Measurements from ENCODE around the gene TRIOBP.
"Not testable (repeated sequence)": the region's sequence is repeated elsewhere in the genome, so short reads cannot be mapped to it uniquely, and the experiment has no call there.

TRIOBP gene

DNA sequence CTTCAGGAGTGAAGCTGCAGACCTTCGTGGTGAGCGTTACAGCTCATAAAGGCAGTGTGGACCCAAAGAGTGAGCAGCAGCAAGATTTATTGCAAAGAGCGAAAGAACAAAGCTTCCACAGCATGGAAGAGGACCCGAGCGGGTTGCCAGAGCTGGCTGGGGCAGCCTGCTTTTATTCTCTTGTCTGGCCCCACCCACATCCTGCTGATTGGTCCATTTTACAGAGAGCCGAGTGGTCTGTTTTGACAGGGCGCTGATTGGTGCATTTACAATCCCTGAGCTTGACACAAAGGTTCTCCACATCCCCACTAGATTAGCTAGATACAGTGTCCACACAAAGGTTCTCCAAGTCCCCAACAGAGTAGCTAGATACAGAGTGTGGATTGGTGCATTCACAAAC lies 20.4 kb downstream of the TRIOBP start:
- not testable (repeated sequence) for H3K18ac ChIP-seq (ENCODE audit: low read length); H3K4me1 ChIP-seq (ENCODE audit: control insufficient read depth in 1 of 2, insufficient read depth in 2 of 2, low read length in 2 of 2); DNase-seq; H2BK120ac ChIP-seq (ENCODE audit: insufficient read depth, low read length, poor library complexity); H3K4me2 ChIP-seq (ENCODE audit: low read length); H2BK5ac ChIP-seq (ENCODE audit: low read depth, low read length, poor library complexity); H4K12ac ChIP-seq (ENCODE audit: low read depth, low read length); H4K91ac ChIP-seq (ENCODE audit: low read depth, low read length); H3K27me3 ChIP-seq (ENCODE audit: insufficient read depth, low read length); H3K9ac ChIP-seq (ENCODE audit: low read length); H3K14ac ChIP-seq (ENCODE audit: low read length); H4K8ac ChIP-seq (ENCODE audit: low read depth, low read length); H2AFZ ChIP-seq (ENCODE audit: insufficient read depth, low read length, poor library complexity); H3K4me3 ChIP-seq (ENCODE audit: low read depth, low read length); H2BK12ac ChIP-seq (ENCODE audit: low read length); H3K36me3 ChIP-seq (ENCODE audit: control insufficient read depth in 1 of 2, insufficient read depth in 2 of 2, low read length in 2 of 2); H2AK5ac ChIP-seq (ENCODE audit: low read length); H3K4ac ChIP-seq (ENCODE audit: low read depth, low read length); H3K79me1 ChIP-seq (ENCODE audit: low read length); H3K23ac ChIP-seq (ENCODE audit: low read length); H3K79me2 ChIP-seq (ENCODE audit: control insufficient read depth, insufficient read depth, low read length, poor library complexity); H3K9me3 ChIP-seq (ENCODE audit: insufficient read depth, low read depth, low read length); H3K27ac ChIP-seq (ENCODE audit: low read depth, low read length)
- WGBS (ENCODE audit: extremely low coverage, insufficient coverage, insufficient read length): no CpG with 5 or more reads among the region's 7 CpGs

DNA sequence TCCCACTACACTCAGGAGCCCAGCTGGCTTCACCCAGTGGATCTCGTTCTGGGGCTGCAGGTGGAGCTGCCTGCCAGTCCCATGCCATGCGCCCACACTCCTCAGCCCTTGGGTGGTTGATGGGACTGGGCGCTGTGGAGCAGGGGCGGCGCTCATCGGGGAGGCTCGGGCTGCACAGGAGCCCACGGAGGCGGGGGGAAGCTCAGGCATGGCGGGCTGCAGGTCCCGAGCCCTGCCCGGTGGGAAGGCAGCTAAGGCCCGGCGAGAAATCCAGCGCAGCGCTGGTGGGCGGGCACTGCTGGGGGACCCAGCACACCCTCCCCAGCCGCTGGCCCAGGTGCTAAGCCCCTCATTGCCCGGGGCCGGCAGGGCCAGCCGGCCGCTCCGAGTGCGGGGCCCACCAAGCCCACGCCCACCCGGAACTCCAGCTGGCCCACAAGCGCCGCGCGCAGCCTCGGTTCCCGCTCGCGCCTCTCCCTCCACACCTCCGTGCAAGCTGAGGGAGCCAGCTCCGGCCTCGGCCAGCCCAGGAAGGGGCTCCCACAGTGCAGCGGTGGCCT lies 21.0 kb downstream of the TRIOBP start:
- not testable (repeated sequence) for H3K4me3 ChIP-seq (ENCODE audit: low read depth, low read length); H3K27ac ChIP-seq (ENCODE audit: low read depth, low read length); H2BK120ac ChIP-seq (ENCODE audit: insufficient read depth, low read length, poor library complexity); DNase-seq; H2AK5ac ChIP-seq (ENCODE audit: low read length); H3K79me2 ChIP-seq (ENCODE audit: control insufficient read depth, insufficient read depth, low read length, poor library complexity); H4K8ac ChIP-seq (ENCODE audit: low read depth, low read length); H3K27me3 ChIP-seq (ENCODE audit: insufficient read depth, low read length); H3K9me3 ChIP-seq (ENCODE audit: insufficient read depth, low read depth, low read length); H3K4ac ChIP-seq (ENCODE audit: low read depth, low read length); H3K4me1 ChIP-seq (ENCODE audit: control insufficient read depth in 1 of 2, insufficient read depth in 2 of 2, low read length in 2 of 2); H3K23ac ChIP-seq (ENCODE audit: low read length); H3K36me3 ChIP-seq (ENCODE audit: control insufficient read depth in 1 of 2, insufficient read depth in 2 of 2, low read length in 2 of 2); H2AFZ ChIP-seq (ENCODE audit: insufficient read depth, low read length, poor library complexity); H2BK5ac ChIP-seq (ENCODE audit: low read depth, low read length, poor library complexity); H2BK12ac ChIP-seq (ENCODE audit: low read length); H3K18ac ChIP-seq (ENCODE audit: low read length); H3K9ac ChIP-seq (ENCODE audit: low read length); H4K12ac ChIP-seq (ENCODE audit: low read depth, low read length); H4K91ac ChIP-seq (ENCODE audit: low read depth, low read length); H3K4me2 ChIP-seq (ENCODE audit: low read length); H3K14ac ChIP-seq (ENCODE audit: low read length); H3K79me1 ChIP-seq (ENCODE audit: low read length)
- no CpG with 5 or more reads among the region's 38 CpGs for WGBS (ENCODE audit: extremely low coverage, insufficient coverage, insufficient read length)

DNA sequence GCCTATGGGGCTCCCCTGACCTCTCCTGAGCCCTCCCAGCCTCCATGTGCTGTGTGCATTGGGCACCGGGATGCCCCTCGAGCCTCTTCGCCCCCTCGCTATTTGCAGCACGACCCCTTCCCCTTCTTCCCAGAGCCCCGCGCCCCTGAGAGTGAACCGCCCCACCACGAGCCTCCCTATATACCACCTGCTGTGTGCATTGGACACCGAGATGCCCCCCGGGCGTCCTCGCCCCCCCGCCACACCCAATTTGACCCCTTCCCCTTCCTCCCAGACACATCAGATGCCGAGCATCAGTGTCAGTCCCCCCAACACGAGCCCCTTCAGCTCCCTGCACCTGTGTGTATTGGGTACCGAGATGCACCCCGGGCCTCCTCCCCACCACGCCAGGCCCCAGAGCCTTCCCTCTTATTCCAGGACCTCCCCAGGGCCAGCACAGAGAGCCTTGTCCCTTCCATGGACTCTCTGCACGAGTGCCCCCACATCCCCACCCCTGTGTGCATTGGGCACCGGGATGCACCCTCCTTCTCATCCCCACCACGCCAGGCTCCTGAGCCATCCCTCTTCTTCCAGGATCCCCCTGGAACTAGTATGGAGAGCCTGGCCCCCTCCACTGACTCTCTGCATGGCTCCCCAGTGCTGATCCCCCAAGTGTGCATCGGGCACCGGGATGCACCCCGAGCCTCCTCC lies 28.8 kb downstream of the TRIOBP start:
- Histone ChIP-seq H2BK120ac (ENCODE audit: insufficient read depth, low read length, poor library complexity) (no peak overlapping the region), H3K4ac (ENCODE audit: low read depth, low read length) (no peak overlapping the region), H3K4me3 (ENCODE audit: low read depth, low read length) (no peak overlapping the region), H3K9me3 (ENCODE audit: insufficient read depth, low read depth, low read length) (peaks cover 4% of the 10 kb centered on the region), H3K36me3 (ENCODE audit: control insufficient read depth in 1 of 2, insufficient read depth in 2 of 2, low read length in 2 of 2) (no peaks in the 10 kb centered on the region), H2BK5ac (ENCODE audit: low read depth, low read length, poor library complexity) (no peak overlapping the region), H2AK5ac (ENCODE audit: low read length) (no peak overlapping the region), H4K8ac (ENCODE audit: low read depth, low read length) (no peak overlapping the region), H4K12ac (ENCODE audit: low read depth, low read length) (no peak overlapping the region), H2AFZ (ENCODE audit: insufficient read depth, low read length, poor library complexity) (no peak overlapping the region), H3K14ac (ENCODE audit: low read length) (no peak overlapping the region), H3K27ac (ENCODE audit: low read depth, low read length) (no peak overlapping the region), H3K18ac (ENCODE audit: low read length) (no peak overlapping the region), H3K4me2 (ENCODE audit: low read length) (no peak overlapping the region), H3K23ac (ENCODE audit: low read length) (no peak overlapping the region), H3K79me1 (ENCODE audit: low read length) (no peaks in the 10 kb centered on the region), H3K27me3 (ENCODE audit: insufficient read depth, low read length) (no peaks in the 10 kb centered on the region), H3K79me2 (ENCODE audit: control insufficient read depth, insufficient read depth, low read length, poor library complexity) (no peaks in the 10 kb centered on the region), H4K91ac (ENCODE audit: low read depth, low read length) (no peak overlapping the region), H2BK12ac (ENCODE audit: low read length) (no peak overlapping the region), H3K9ac (ENCODE audit: low read length) (no peak overlapping the region), H3K4me1 (ENCODE audit: control insufficient read depth in 1 of 2, insufficient read depth in 2 of 2, low read length in 2 of 2) (no peaks in the 10 kb centered on the region)
- no CpG with 5 or more reads among the region's 25 CpGs for WGBS (ENCODE audit: extremely low coverage, insufficient coverage, insufficient read length)
- no peak for DNase-seq

DNA sequence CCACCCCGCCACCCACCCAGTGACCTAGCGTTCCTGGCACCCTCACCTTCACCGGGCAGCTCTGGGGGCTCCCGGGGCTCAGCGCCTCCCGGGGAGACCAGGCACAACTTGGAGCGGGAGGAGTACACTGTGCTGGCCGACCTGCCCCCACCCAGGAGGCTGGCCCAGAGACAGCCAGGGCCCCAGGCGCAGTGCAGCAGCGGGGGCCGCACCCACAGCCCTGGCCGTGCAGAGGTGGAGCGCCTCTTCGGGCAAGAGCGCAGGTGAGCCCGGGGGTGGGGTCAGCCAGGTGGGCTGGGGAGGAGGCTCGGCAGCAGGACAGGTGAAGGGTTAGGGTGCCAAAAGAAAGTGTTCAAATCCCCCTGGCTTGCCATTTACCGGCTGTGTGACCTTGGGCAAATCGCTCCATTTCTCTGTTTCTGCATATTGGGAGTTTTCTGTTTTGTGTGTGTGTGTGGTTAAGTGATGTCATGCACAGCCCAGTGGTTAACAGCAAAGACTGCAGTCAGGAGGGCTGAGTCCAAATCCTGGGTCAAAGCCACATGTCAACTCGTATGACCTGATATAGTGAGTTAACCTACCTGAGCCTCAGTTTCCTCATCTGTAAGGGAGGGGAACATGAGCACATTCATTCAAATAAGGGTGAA lies 29.5 kb downstream of the TRIOBP start:
- Histone ChIP-seq H3K4me1 (ENCODE audit: control insufficient read depth in 1 of 2, insufficient read depth in 2 of 2, low read length in 2 of 2) (no peaks in the 10 kb centered on the region), H4K91ac (ENCODE audit: low read depth, low read length) (no peak overlapping the region), H3K9me3 (ENCODE audit: insufficient read depth, low read depth, low read length) (peaks cover 4% of the 10 kb centered on the region), H3K23ac (ENCODE audit: low read length) (no peak overlapping the region), H2AK5ac (ENCODE audit: low read length) (no peak overlapping the region), H4K12ac (ENCODE audit: low read depth, low read length) (no peak overlapping the region), H3K9ac (ENCODE audit: low read length) (no peak overlapping the region), H2BK5ac (ENCODE audit: low read depth, low read length, poor library complexity) (no peak overlapping the region), H3K79me2 (ENCODE audit: control insufficient read depth, insufficient read depth, low read length, poor library complexity) (no peaks in the 10 kb centered on the region), H3K4ac (ENCODE audit: low read depth, low read length) (no peak overlapping the region), H3K4me2 (ENCODE audit: low read length) (no peak overlapping the region), H3K79me1 (ENCODE audit: low read length) (no peaks in the 10 kb centered on the region), H3K27ac (ENCODE audit: low read depth, low read length) (no peak overlapping the region), H3K36me3 (ENCODE audit: control insufficient read depth in 1 of 2, insufficient read depth in 2 of 2, low read length in 2 of 2) (no peaks in the 10 kb centered on the region), H3K18ac (ENCODE audit: low read length) (no peak overlapping the region), H3K27me3 (ENCODE audit: insufficient read depth, low read length) (no peaks in the 10 kb centered on the region), H2BK12ac (ENCODE audit: low read length) (no peak overlapping the region), H4K8ac (ENCODE audit: low read depth, low read length) (no peak overlapping the region), H3K4me3 (ENCODE audit: low read depth, low read length) (no peak overlapping the region), H2AFZ (ENCODE audit: insufficient read depth, low read length, poor library complexity) (no peak overlapping the region), H3K14ac (ENCODE audit: low read length) (no peak overlapping the region), H2BK120ac (ENCODE audit: insufficient read depth, low read length, poor library complexity) (no peak overlapping the region)
- DNase-seq: peak in 1 of 2 donors; percentile 21
- no CpG with 5 or more reads among the region's 20 CpGs for WGBS (ENCODE audit: extremely low coverage, insufficient coverage, insufficient read length)
